Measurements from ENCODE around the gene ABCA1.

ABCA1 gene

GRCh38 chr9:104836767-104837166 lies 91.2 kb downstream of the ABCA1 start:
- no peak for DNase-seq

GRCh38 chr9:104836235-104836634 lies 91.7 kb downstream of the ABCA1 start:
- peak; percentile 86 for DNase-seq

- no peak for DNase-seq
Measured at GRCh38 chr9:104835161-104835560, 92.8 kb downstream of the ABCA1 start.

- DNase-seq = no peak
Measured at GRCh38 chr9:104833696-104834095, 94.3 kb downstream of the ABCA1 start.

GRCh38 chr9:104831681-104832080 lies 96.3 kb downstream of the ABCA1 start:
- DNase-seq = no peak

GRCh38 chr9:104826911-104827310 lies 101.0 kb downstream of the ABCA1 start:
- no peak for DNase-seq

- DNase-seq = no peak
Measured at GRCh38 chr9:104826079-104826775, 101.7 kb downstream of the ABCA1 start.

GRCh38 chr9:104820336-104820735 lies 107.6 kb downstream of the ABCA1 start:
- DNase-seq = no peak

GRCh38 chr9:104819033-104819432 lies 108.9 kb downstream of the ABCA1 start:
- DNase-seq = no peak

GRCh38 chr9:104817437-104817836 lies 110.5 kb downstream of the ABCA1 start:
- no peak for DNase-seq

GRCh38 chr9:104815851-104816565 lies 111.9 kb downstream of the ABCA1 start:
- no peak for DNase-seq

GRCh38 chr9:104810421-104811339 lies 117.3 kb downstream of the ABCA1 start:
- no peak for DNase-seq

GRCh38 chr9:104808035-104808614 lies 119.8 kb downstream of the ABCA1 start:
- peak; percentile 8 for DNase-seq

GRCh38 chr9:104805441-104805840 lies 122.5 kb downstream of the ABCA1 start:
- DNase-seq = no peak

GRCh38 chr9:104802906-104803305 lies 125.0 kb downstream of the ABCA1 start:
- no peak for DNase-seq

- DNase-seq = no peak
Measured at GRCh38 chr9:104802110-104802509, 125.8 kb downstream of the ABCA1 start.

- no peak for DNase-seq
Measured at GRCh38 chr9:104800068-104800785, 127.7 kb downstream of the ABCA1 start.

GRCh38 chr9:104798209-104798995 lies 129.6 kb downstream of the ABCA1 start:
- no peak for DNase-seq

GRCh38 chr9:104795857-104796256 lies 132.1 kb downstream of the ABCA1 start:
- no peak for DNase-seq

GRCh38 chr9:104795082-104795481 lies 132.9 kb downstream of the ABCA1 start:
- DNase-seq = no peak

GRCh38 chr9:104794070-104794469 lies 133.9 kb downstream of the ABCA1 start:
- DNase-seq = no peak

GRCh38 chr9:104788251-104788650 lies 139.7 kb downstream of the ABCA1 start:
- DNase-seq = no peak
